ENCODE data around the gene ANKMY2. TPM values are rescaled to one million over a fixed set of nuclear protein-coding genes. Genes with fewer than 3 reads are reported as not detected.

Gene ANKMY2
- total RNA-seq, 2 experiments from 2014 or later: 10.3 to 15.2 TPM

- H3K36me3 ChIP-seq (ENCODE audit: insufficient read depth, low read length): no peaks in the 10 kb centered on the region
- H3K4me2 ChIP-seq (ENCODE audit: low read length): no peak overlapping the region
- no peaks in the 10 kb centered on the region for H4K20me1 ChIP-seq (ENCODE audit: insufficient read depth, low read length)
- no peak overlapping the region for H3K4me3 ChIP-seq (ENCODE audit: low read depth, low read length, poor library complexity, severe bottlenecking)
- intact Hi-C loops (cut with micrococcal nuclease; ENCODE audit: unreplicated experiment): no loop called here
- ChIA-PET POLR2A (interaction anchor here (0.7 kb wide), 1 partner anchor 491 kb away, joined by 3 read pairs; no protein-coding TSS in a partner anchor), CTCF (ENCODE audit: unreplicated experiment) (no interaction called here)
- no peaks in the 10 kb centered on the region for H3K79me2 ChIP-seq (ENCODE audit: insufficient read depth, low read depth, low read length)
- H3K27ac ChIP-seq (ENCODE audit: low read depth, low read length, poor library complexity, severe bottlenecking): no peak overlapping the region
- no peaks in the 10 kb centered on the region for H3K4me1 ChIP-seq (ENCODE audit: insufficient read depth, low read length, poor library complexity, severe bottlenecking)
- no TSS peak for BruUV-seq (replicated peaks)
- H3K9me3 ChIP-seq (ENCODE audit: low read length): no peaks in the 10 kb centered on the region
- no peak for DNase-seq (ENCODE audit: low spot score)
- H3K9me2 ChIP-seq (ENCODE audit: insufficient read depth, low read length): no peaks in the 10 kb centered on the region
- no peak for TF ChIP-seq EZH2phosphoT487 (IDR thresholded peaks at IDR 0.05; ENCODE audit: borderline replicate concordance, low read depth, low read length)
- no peak for TF ChIP-seq CTCF (conservative IDR thresholded peaks at IDR 0.05; ENCODE audit: low read length)
- no peak overlapping the region for H2AFZ ChIP-seq (ENCODE audit: low read length)
These were observed 55.1 kb downstream of the ANKMY2 start for GRCh38 chr7:16590424-16590823.

GRCh38 chr7:16589881-16590280 lies 55.7 kb downstream of the ANKMY2 start:
- Histone ChIP-seq H3K27ac (ENCODE audit: low read depth, low read length, poor library complexity, severe bottlenecking) (no peak overlapping the region), H3K9me3 (ENCODE audit: low read length) (no peaks in the 10 kb centered on the region), H4K20me1 (ENCODE audit: insufficient read depth, low read length) (no peaks in the 10 kb centered on the region), H3K36me3 (ENCODE audit: insufficient read depth, low read length) (no peaks in the 10 kb centered on the region), H3K4me2 (ENCODE audit: low read length) (no peak overlapping the region), H3K9me2 (ENCODE audit: insufficient read depth, low read length) (no peaks in the 10 kb centered on the region), H3K79me2 (ENCODE audit: insufficient read depth, low read depth, low read length) (no peaks in the 10 kb centered on the region), H3K4me3 (ENCODE audit: low read depth, low read length, poor library complexity, severe bottlenecking) (no peak overlapping the region), H3K4me1 (ENCODE audit: insufficient read depth, low read length, poor library complexity, severe bottlenecking) (no peaks in the 10 kb centered on the region), H2AFZ (ENCODE audit: low read length) (no peak overlapping the region)
- TF ChIP-seq EZH2phosphoT487 (IDR thresholded peaks at IDR 0.05; ENCODE audit: borderline replicate concordance, low read depth, low read length) (no peak), CTCF (conservative IDR thresholded peaks at IDR 0.05; ENCODE audit: low read length) (no peak)
- ChIA-PET CTCF (ENCODE audit: unreplicated experiment) (no interaction called here), POLR2A (interaction anchor here (0.7 kb wide), 2 partner anchors 145 to 492 kb away, joined by 3 read pairs; no protein-coding TSS in a partner anchor)
- no TSS peak for BruUV-seq (replicated peaks)
- intact Hi-C loops (cut with micrococcal nuclease; ENCODE audit: unreplicated experiment): no loop called here
- no peak for DNase-seq (ENCODE audit: low spot score)

- Histone ChIP-seq H4K20me1 (ENCODE audit: insufficient read depth, low read length) (no peaks in the 10 kb centered on the region), H3K27ac (ENCODE audit: low read depth, low read length, poor library complexity, severe bottlenecking) (no peak overlapping the region), H3K4me2 (ENCODE audit: low read length) (no peak overlapping the region), H3K4me3 (ENCODE audit: low read depth, low read length, poor library complexity, severe bottlenecking) (no peak overlapping the region), H3K9me2 (ENCODE audit: insufficient read depth, low read length) (no peaks in the 10 kb centered on the region), H2AFZ (ENCODE audit: low read length) (no peak overlapping the region), H3K9me3 (ENCODE audit: low read length) (no peaks in the 10 kb centered on the region), H3K79me2 (ENCODE audit: insufficient read depth, low read depth, low read length) (no peaks in the 10 kb centered on the region), H3K4me1 (ENCODE audit: insufficient read depth, low read length, poor library complexity, severe bottlenecking) (no peaks in the 10 kb centered on the region), H3K36me3 (ENCODE audit: insufficient read depth, low read length) (no peaks in the 10 kb centered on the region)
- no peak for DNase-seq (ENCODE audit: low spot score)
- CTCF ChIA-PET (ENCODE audit: unreplicated experiment): no interaction called here
- intact Hi-C loops (cut with micrococcal nuclease; ENCODE audit: unreplicated experiment): no loop called here
- TF ChIP-seq EZH2phosphoT487 (IDR thresholded peaks at IDR 0.05; ENCODE audit: borderline replicate concordance, low read depth, low read length) (no peak), CTCF (conservative IDR thresholded peaks at IDR 0.05; ENCODE audit: low read length) (no peak)
- POLR2A ChIA-PET: no interaction called here
- no TSS peak for BruUV-seq (replicated peaks)
These were observed 57.8 kb downstream of the ANKMY2 start for GRCh38 chr7:16587790-16588189.

Data from OCI-LY7 (cell line).